ENCODE data around the gene PRKCA. TPM values are rescaled to one million over a fixed set of nuclear protein-coding genes. Genes with fewer than 3 reads are reported as not detected.

PRKCA gene
- total and polyA plus RNA-seq, 9 of the 15 experiments (the other 6 are each of a cell fraction or from before 2014, with no cell fraction given): 3.2 to 33.0 (median 17.8) TPM

DNA sequence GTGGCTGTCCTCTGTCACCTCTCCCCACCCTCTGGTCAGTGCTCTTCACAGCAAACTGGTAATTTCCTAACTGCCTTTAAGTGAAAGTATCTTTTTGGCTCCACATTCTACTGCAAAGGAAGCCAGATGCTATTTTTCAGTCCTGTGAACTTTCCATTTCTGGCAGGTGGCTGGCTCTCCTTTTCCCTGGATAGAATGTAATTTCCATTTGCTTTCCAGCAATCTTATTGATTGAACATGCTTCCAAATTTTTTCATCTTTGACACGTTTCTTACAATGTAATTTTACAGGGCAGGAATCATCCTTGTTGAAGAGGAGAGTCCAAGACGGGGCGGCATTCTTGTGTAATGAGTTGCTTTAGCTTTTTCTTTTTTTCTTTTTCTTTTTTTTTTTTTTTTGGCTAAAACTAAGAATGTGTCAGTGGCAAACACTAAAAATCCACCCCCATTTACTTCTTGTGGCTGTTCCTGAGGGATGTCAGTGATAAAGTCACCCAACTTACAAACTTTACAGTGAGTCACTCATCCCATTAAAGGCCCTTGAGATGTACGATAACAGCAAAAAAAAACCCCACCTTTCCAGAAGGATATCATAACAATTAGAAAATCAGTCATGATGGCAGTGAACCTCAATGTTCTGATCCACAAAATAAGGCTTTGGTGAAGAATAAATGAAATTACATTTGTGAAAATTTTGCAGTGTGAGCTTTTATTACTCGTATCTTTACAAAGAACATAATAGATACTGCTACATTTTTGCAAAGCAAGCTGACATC is 29.4 kb upstream of the PRKCA start (continued):
- peak; percentile 83 for TF ChIP-seq JUN (IDR thresholded peaks at IDR 0.05; ENCODE audit: borderline replicate concordance, low read depth, low read length)
- no peak for TF ChIP-seq JUN (CRISPR knock-in tag; IDR thresholded peaks at IDR 0.05; ENCODE audit: borderline replicate concordance)
- no peak for TF ChIP-seq ATF1 (CRISPR knock-in tag; IDR thresholded peaks at IDR 0.05)
- TF ChIP-seq ATF1 (tag; IDR thresholded peaks at IDR 0.05): no peak
- TF ChIP-seq, protein P1, sequence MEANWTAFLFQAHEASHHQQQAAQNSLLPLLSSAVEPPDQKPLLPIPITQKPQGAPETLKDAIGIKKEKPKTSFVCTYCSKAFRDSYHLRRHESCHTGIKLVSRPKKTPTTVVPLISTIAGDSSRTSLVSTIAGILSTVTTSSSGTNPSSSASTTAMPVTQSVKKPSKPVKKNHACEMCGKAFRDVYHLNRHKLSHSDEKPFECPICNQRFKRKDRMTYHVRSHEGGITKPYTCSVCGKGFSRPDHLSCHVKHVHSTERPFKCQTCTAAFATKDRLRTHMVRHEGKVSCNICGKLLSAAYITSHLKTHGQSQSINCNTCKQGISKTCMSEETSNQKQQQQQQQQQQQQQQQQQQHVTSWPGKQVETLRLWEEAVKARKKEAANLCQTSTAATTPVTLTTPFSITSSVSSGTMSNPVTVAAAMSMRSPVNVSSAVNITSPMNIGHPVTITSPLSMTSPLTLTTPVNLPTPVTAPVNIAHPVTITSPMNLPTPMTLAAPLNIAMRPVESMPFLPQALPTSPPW (CRISPR knock-in tag; IDR thresholded peaks at IDR 0.05): peak; percentile 42
- TF ChIP-seq PYGO2 (tag; IDR thresholded peaks at IDR 0.05): no peak
- TF ChIP-seq, protein P2, sequence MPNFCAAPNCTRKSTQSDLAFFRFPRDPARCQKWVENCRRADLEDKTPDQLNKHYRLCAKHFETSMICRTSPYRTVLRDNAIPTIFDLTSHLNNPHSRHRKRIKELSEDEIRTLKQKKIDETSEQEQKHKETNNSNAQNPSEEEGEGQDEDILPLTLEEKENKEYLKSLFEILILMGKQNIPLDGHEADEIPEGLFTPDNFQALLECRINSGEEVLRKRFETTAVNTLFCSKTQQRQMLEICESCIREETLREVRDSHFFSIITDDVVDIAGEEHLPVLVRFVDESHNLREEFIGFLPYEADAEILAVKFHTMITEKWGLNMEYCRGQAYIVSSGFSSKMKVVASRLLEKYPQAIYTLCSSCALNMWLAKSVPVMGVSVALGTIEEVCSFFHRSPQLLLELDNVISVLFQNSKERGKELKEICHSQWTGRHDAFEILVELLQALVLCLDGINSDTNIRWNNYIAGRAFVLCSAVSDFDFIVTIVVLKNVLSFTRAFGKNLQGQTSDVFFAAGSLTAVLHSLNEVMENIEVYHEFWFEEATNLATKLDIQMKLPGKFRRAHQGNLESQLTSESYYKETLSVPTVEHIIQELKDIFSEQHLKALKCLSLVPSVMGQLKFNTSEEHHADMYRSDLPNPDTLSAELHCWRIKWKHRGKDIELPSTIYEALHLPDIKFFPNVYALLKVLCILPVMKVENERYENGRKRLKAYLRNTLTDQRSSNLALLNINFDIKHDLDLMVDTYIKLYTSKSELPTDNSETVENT (CRISPR knock-in tag; IDR thresholded peaks at IDR 0.05): no peak
- TF ChIP-seq, protein P3, sequence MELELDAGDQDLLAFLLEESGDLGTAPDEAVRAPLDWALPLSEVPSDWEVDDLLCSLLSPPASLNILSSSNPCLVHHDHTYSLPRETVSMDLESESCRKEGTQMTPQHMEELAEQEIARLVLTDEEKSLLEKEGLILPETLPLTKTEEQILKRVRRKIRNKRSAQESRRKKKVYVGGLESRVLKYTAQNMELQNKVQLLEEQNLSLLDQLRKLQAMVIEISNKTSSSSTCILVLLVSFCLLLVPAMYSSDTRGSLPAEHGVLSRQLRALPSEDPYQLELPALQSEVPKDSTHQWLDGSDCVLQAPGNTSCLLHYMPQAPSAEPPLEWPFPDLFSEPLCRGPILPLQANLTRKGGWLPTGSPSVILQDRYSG (tag; conservative IDR thresholded peaks at IDR 0.05; ENCODE audit: low read depth): no peak
- TF ChIP-seq, protein P4, sequence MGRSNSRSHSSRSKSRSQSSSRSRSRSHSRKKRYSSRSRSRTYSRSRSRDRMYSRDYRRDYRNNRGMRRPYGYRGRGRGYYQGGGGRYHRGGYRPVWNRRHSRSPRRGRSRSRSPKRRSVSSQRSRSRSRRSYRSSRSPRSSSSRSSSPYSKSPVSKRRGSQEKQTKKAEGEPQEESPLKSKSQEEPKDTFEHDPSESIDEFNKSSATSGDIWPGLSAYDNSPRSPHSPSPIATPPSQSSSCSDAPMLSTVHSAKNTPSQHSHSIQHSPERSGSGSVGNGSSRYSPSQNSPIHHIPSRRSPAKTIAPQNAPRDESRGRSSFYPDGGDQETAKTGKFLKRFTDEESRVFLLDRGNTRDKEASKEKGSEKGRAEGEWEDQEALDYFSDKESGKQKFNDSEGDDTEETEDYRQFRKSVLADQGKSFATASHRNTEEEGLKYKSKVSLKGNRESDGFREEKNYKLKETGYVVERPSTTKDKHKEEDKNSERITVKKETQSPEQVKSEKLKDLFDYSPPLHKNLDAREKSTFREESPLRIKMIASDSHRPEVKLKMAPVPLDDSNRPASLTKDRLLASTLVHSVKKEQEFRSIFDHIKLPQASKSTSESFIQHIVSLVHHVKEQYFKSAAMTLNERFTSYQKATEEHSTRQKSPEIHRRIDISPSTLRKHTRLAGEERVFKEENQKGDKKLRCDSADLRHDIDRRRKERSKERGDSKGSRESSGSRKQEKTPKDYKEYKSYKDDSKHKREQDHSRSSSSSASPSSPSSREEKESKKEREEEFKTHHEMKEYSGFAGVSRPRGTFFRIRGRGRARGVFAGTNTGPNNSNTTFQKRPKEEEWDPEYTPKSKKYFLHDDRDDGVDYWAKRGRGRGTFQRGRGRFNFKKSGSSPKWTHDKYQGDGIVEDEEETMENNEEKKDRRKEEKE (IDR thresholded peaks at IDR 0.05; ENCODE audit: borderline replicate concordance in 1 of 2, control insufficient read depth in 1 of 2, low read depth in 2 of 2, low read length in 1 of 2): no peak
- TF ChIP-seq HNRNPLL (IDR thresholded peaks at IDR 0.05; ENCODE audit: low read depth, low read length, poor library complexity, severe bottlenecking): no peak
- no peak for TF ChIP-seq KDM4B (IDR thresholded peaks at IDR 0.05; ENCODE audit: borderline replicate concordance in 2 of 2, low read depth in 1 of 2)
- TF ChIP-seq MTA3 (IDR thresholded peaks at IDR 0.05; ENCODE audit: borderline replicate concordance): no peak
- TF ChIP-seq, protein P5, sequence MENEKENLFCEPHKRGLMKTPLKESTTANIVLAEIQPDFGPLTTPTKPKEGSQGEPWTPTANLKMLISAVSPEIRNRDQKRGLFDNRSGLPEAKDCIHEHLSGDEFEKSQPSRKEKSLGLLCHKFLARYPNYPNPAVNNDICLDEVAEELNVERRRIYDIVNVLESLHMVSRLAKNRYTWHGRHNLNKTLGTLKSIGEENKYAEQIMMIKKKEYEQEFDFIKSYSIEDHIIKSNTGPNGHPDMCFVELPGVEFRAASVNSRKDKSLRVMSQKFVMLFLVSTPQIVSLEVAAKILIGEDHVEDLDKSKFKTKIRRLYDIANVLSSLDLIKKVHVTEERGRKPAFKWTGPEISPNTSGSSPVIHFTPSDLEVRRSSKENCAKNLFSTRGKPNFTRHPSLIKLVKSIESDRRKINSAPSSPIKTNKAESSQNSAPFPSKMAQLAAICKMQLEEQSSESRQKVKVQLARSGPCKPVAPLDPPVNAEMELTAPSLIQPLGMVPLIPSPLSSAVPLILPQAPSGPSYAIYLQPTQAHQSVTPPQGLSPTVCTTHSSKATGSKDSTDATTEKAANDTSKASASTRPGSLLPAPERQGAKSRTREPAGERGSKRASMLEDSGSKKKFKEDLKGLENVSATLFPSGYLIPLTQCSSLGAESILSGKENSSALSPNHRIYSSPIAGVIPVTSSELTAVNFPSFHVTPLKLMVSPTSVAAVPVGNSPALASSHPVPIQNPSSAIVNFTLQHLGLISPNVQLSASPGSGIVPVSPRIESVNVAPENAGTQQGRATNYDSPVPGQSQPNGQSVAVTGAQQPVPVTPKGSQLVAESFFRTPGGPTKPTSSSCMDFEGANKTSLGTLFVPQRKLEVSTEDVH (IDR thresholded peaks at IDR 0.05; ENCODE audit: low read depth, partially characterized antibody): no peak
- TF ChIP-seq DPF2 (IDR thresholded peaks at IDR 0.05): peak; percentile 80

Measured in K562 (cell line).